ENCODE data around the gene TSHZ3. TPM values are rescaled to one million over a fixed set of nuclear protein-coding genes. Genes with fewer than 3 reads are reported as not detected.

TSHZ3 gene
- total RNA-seq, 4 donors from 2014 or later = 15.0 to 18.8 (median 18.1) TPM

DNA sequence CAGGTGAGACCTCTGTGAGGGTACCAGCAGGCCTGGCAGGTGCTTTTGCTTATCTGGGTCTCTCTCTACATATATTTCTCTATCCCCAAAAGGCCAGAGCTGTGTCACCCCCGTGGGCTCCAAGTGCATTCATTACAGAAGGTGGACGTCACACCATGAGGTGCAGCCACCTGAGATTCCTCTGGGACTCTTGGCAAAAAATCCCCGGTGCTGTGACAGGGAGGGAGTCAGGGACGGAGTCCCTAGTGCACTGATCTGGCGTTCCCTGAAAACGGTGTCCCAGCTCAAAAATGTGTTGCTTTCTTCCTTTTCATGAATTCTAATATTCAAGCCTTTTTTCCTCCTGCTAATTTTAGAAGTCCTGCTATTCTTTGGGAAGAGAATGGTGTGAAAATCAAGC is 13.5 kb downstream of the TSHZ3 start:
- H3K36me3 ChIP-seq = no peaks in the 10 kb centered on the region
- H3K27me3 ChIP-seq = no peaks in the 10 kb centered on the region
- no peak overlapping the region for H3K4me3 ChIP-seq (replicated peaks in 1 of 3)
- no peak overlapping the region for H3K27ac ChIP-seq
- WGBS, 2 donors = 88 to 92% methylated on average over 6 of the region's 6 CpGs
- peaks cover 36 to 44% of the 10 kb centered on the region in 2 donors for H3K4me1 ChIP-seq
- no peak for TF ChIP-seq POLR2A (IDR thresholded peaks at IDR 0.05)
- TF ChIP-seq, protein P1, sequence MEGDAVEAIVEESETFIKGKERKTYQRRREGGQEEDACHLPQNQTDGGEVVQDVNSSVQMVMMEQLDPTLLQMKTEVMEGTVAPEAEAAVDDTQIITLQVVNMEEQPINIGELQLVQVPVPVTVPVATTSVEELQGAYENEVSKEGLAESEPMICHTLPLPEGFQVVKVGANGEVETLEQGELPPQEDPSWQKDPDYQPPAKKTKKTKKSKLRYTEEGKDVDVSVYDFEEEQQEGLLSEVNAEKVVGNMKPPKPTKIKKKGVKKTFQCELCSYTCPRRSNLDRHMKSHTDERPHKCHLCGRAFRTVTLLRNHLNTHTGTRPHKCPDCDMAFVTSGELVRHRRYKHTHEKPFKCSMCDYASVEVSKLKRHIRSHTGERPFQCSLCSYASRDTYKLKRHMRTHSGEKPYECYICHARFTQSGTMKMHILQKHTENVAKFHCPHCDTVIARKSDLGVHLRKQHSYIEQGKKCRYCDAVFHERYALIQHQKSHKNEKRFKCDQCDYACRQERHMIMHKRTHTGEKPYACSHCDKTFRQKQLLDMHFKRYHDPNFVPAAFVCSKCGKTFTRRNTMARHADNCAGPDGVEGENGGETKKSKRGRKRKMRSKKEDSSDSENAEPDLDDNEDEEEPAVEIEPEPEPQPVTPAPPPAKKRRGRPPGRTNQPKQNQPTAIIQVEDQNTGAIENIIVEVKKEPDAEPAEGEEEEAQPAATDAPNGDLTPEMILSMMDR (IDR thresholded peaks at IDR 0.05) = no peak
- H3K9me3 ChIP-seq = no peaks in the 10 kb centered on the region
- DNase-seq = no peak
- intact Hi-C loops (cut with DNase I) = no loop called here

DNA sequence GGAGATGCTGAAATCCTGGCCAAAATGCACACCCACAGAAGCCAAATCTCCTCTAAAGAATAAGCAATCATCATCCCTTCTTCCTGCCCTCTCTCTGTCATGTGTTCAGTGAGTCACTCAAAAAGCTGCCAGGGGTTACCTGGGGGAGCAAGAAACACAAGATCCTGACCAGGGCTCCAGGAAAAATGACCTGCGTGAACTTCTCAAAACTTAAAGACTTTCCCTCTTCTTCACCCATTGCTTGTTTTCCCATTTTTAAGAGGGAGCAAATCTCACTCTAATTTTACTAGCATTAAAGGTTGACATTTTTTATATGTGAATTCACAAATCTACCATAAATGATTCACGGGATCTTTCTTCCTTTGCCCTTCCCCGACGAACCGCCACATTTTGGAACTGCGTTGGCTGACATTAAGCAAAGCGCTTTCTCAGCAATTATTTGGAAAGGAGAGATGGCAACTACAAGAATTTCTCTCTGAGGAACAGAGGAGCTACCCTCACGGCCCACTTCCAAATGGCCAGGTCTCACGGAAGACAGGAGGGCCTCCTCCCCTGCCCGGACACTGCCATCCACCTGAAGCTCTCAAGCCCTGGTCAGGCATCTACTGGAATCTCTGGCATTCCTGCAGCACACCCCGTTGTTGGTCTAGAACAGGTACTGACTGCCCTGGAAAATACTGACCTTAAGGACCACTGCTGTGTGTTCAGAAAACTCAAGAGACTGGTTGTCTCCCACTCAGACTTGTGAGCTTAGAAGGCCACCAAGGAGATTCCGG is 14.2 kb downstream of the TSHZ3 start:
- no peak overlapping the region for H3K4me3 ChIP-seq (replicated peaks in 1 of 3)
- TF ChIP-seq, protein P1 (IDR thresholded peaks at IDR 0.05) = no peak
- intact Hi-C loops (cut with DNase I) = no loop called here
- no peaks in the 10 kb centered on the region for H3K9me3 ChIP-seq
- no peaks in the 10 kb centered on the region for H3K36me3 ChIP-seq
- H3K27ac ChIP-seq = no peak overlapping the region
- H3K27me3 ChIP-seq = no peaks in the 10 kb centered on the region
- H3K4me1 ChIP-seq = peaks cover 35 to 43% of the 10 kb centered on the region in 2 donors
- no peak for DNase-seq
- 86 to 88% methylated on average over 12 of the region's 12 CpGs for WGBS, 2 donors

DNA sequence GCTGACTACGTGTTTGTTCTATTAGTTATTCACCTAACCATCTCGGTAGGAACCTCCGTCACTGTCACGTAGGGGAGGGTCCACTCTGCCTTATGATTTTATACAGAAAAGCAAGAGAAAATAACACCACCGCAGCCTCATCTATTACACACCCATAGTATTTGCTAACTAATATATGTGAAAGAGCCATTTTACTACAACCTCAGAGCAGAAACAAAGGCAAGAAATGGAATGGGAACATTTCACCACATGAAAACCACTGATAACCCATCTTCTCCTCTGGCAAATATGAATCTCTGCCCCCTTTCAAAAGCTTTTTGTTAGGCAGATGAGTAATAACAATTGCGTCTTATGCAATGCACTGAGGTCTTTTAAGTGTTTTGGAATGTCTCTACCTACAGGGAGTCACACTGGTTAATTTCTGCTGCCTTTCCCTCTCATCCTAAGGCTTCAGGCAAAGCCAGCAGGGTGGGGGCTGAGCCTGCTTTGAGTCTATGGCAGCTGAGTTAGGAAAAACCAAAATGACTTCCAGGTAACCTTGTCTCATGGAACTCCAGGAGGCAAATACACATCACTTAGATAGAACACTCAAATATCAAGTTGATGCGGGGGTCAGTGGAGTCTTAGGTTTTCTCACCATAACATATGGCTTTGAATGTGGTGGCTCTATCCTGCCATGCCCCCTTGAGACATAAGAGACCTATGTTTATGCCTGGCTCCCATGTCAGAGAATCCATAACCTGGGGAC is 15.0 kb downstream of the TSHZ3 start:
- no peak overlapping the region for H3K4me3 ChIP-seq (replicated peaks in 1 of 3)
- no peaks in the 10 kb centered on the region for H3K27me3 ChIP-seq
- no peak overlapping the region for H3K27ac ChIP-seq
- WGBS, 2 donors = 93 to 94% methylated on average over 7 of the region's 7 CpGs
- intact Hi-C loops (cut with DNase I) = no loop called here
- no peaks in the 10 kb centered on the region for H3K9me3 ChIP-seq
- H3K36me3 ChIP-seq = no peaks in the 10 kb centered on the region
- H3K4me1 ChIP-seq = peaks cover 28 to 43% of the 10 kb centered on the region in 2 donors
- DNase-seq = no peak
- no peak for TF ChIP-seq POLR2A (IDR thresholded peaks at IDR 0.05)
- TF ChIP-seq, protein P1 (IDR thresholded peaks at IDR 0.05) = no peak

DNA sequence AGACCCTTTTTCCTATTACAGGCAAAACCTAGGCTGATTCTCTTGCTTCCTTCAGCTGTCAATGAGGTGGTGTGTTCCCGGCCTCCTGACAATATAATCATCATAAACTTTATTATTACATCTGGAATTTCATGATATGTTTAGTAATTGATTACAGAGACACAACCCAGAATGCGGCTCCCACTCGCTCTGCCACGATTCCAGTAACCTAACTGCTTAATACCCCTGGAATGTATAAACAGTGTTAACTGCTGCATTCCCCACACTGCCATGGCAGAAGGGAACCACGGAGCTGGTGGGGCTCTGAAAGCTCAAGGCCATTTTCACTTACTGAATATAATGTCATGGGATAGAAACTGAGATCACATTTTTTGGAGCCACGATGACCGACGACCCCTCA is 17.1 kb downstream of the TSHZ3 start:
- no peak for TF ChIP-seq POLR2A (IDR thresholded peaks at IDR 0.05)
- TF ChIP-seq, protein P1 (IDR thresholded peaks at IDR 0.05) = no peak
- Histone ChIP-seq H3K36me3 (no peaks in the 10 kb centered on the region), H3K27me3 (no peaks in the 10 kb centered on the region), H3K4me1 (peaks cover 12 to 28% of the 10 kb centered on the region in 2 donors), H3K9me3 (no peaks in the 10 kb centered on the region), H3K4me3 (replicated peaks in 1 of 3) (no peak overlapping the region), H3K27ac (no peak overlapping the region)
- 92 to 93% methylated on average over 8 of the region's 8 CpGs for WGBS, 2 donors
- DNase-seq = no peak
- intact Hi-C loops (cut with DNase I) = no loop called here

DNA sequence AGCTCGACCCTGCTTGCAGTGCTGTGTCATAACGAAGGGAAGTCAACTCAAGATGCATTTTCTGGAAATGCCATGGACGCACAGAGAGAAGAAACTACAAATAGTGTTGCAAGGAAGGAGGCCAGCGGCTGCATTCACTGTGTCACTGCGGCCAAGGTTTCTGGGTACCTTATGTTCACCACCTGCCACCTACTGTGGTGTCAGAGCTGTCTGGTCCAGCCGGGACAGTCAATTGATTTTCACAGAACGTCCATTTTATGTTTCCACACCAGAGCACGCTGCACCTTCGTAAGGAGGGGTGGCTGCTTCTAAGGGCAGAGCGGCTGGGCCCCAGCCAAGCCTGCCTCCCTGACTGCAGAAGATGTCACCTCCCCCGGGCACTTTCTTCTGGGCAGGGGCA is 17.7 kb downstream of the TSHZ3 start:
- Histone ChIP-seq H3K27ac (no peak overlapping the region), H3K36me3 (no peaks in the 10 kb centered on the region), H3K27me3 (no peaks in the 10 kb centered on the region), H3K4me1 (peaks cover 7 to 28% of the 10 kb centered on the region in 2 donors), H3K9me3 (no peaks in the 10 kb centered on the region), H3K4me3 (replicated peaks in 1 of 3) (no peak overlapping the region)
- DNase-seq = no peak
- TF ChIP-seq, protein P1 (IDR thresholded peaks at IDR 0.05) = no peak
- WGBS, 2 donors = 74 to 75% methylated on average over 11 of the region's 11 CpGs
- intact Hi-C loops (cut with DNase I) = no loop called here
